SJSA1 (cell line): ENCODE results near the gene C2CD2. TPM values are rescaled to one million over a fixed set of nuclear protein-coding genes. Genes with fewer than 3 reads are reported as not detected.

ENCODE experiments used
- DNase-seq, 2 experiments: peaks; one replicate each; pipeline ENCODE4 v3.0.0-alpha.2; 2015 to 2020; ENCODE audit warnings: low spot score in 2 of 2, low read depth in 1 of 2
- H3K27ac ChIP-seq: fragments of 250-450 bp; sonication (Bioruptor Pico); 2 replicates; pipeline ENCODE4 v1.5.1; 2020; ENCODE audit warnings: mild to moderate bottlenecking, moderate library complexity
- H3K27me3 ChIP-seq: fragments of 250-450 bp; sonication (Bioruptor Pico); replicated peaks from 2 replicates; pipeline ENCODE4 v1.5.1; 2020; ENCODE audit warnings: mild to moderate bottlenecking, moderate library complexity
- H3K36me3 ChIP-seq: fragments of 250-450 bp; sonication (Bioruptor Pico); 2 replicates; pipeline ENCODE4 v1.5.1; 2020; ENCODE audit warnings: mild to moderate bottlenecking
- H3K4me1 ChIP-seq: fragments of 250-450 bp; sonication (Bioruptor Pico); replicated peaks from 2 replicates; pipeline ENCODE4 v1.6.1; 2021; ENCODE audit warnings: mild to moderate bottlenecking
- H3K4me3 ChIP-seq: fragments of 250-450 bp; sonication (Bioruptor Pico); 2 replicates; pipeline ENCODE4 v1.5.1; 2020; ENCODE audit warnings: mild to moderate bottlenecking
- H3K9me3 ChIP-seq: fragments of 250-450 bp; sonication (Bioruptor Pico); replicated peaks from 2 replicates; pipeline ENCODE4 v1.5.1; 2020; ENCODE audit warnings: mild to moderate bottlenecking
- total RNA-seq: library from RNA; depleted of rRNA; stranded (reverse); fragments of >200 nt; shearing (Covaris generic); gene quantifications from 2 replicates; pipeline ENCODE4 v1.2.3, GENCODE V29; 2014

The C2CD2 gene
- total RNA-seq, 1 experiment from 2014 or later: 17.1 TPM

DNA sequence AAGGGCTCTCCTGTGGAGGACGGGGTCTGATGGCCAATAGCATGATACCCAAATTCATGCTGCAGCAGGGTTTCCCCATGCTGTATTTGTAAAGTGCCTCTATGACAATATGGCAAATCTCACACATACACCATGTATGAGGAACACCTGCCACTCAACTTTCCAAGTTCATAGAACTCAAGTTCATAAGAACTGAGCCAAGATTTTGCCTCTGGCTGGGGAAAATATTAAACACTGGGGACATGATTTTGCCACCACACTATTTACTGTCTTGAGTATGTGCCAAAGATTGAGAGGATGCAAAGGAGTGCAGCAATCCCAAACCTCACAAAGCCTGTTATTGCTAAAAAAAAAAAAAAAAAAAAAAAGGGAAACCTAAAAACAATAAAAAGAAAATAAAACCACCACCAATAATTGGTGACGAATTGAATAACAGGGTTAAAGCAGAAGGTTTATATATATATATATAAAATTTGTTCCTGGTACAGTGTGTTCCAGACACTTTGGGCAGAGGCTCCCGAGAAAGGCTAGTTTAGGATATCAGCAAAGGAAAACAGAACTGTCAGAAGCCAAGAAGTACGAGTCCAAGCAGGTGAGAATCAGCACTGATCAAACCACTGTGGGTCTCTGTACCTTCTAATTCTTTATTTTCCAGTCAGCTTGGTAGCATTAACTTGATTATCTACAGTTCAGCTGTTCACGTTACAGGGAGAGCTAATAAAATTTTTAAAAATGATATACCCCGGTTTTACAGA lies 32.0 kb upstream of the C2CD2 start:
- Histone ChIP-seq H3K4me1 (no peaks in the 10 kb centered on the region), H3K9me3 (no peaks in the 10 kb centered on the region), H3K27me3 (no peaks in the 10 kb centered on the region), H3K36me3 (peaks cover 14% of the 10 kb centered on the region), H3K27ac (no peak overlapping the region), H3K4me3 (no peak overlapping the region)
- no peak for DNase-seq

DNA sequence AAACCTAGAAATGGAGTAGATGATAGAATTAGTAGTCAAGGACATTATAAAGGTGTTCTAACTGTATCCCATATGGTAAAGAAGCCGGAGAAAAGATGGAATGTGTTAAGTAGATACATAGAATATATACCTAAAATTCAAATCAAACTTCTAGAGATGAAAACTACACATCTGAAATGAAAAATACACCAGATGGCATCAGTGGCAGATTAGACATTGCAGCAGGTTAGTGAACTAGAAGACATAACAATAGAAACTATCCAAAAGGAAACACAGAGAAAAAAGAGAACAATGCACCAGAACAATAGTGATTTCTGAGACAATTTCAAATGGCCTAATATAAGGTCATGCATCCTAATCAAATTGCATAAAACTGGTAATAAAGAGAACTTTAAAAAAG lies 29.4 kb upstream of the C2CD2 start:
- no peak overlapping the region for H3K4me3 ChIP-seq
- DNase-seq: no peak
- no peaks in the 10 kb centered on the region for H3K27me3 ChIP-seq
- H3K27ac ChIP-seq: no peak overlapping the region
- no peaks in the 10 kb centered on the region for H3K4me1 ChIP-seq
- H3K9me3 ChIP-seq: 0 out of 2 replicates have a peak, but pooled peaks cover 2% of the 10 kb centered on the region
- H3K36me3 ChIP-seq: no peaks in the 10 kb centered on the region

DNA sequence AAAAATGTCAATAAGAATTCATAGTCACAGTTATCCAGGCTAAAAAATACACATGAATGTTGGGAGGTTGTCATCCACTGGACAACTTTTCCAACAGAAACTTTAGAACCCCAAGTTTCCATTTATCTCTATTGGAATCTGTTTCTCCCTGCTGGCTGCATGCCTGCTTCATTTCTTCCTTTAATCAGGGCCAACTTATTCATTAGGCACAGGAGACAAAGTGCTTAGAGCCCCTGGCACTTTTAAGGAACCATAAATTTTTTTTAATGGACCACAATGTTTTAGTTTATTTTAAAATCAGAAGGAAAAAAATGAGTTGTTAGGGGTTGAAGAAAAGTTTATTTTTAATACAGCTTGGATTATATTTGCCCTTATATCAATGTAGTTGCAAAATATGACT lies 26.7 kb upstream of the C2CD2 start:
- H3K27ac ChIP-seq: no peak overlapping the region
- no peaks in the 10 kb centered on the region for H3K36me3 ChIP-seq
- H3K4me3 ChIP-seq: no peak overlapping the region
- DNase-seq: no peak
- H3K4me1 ChIP-seq: no peaks in the 10 kb centered on the region
- H3K9me3 ChIP-seq: 0 out of 2 replicates have a peak, but pooled peaks cover 2% of the 10 kb centered on the region
- H3K27me3 ChIP-seq: no peaks in the 10 kb centered on the region

DNA sequence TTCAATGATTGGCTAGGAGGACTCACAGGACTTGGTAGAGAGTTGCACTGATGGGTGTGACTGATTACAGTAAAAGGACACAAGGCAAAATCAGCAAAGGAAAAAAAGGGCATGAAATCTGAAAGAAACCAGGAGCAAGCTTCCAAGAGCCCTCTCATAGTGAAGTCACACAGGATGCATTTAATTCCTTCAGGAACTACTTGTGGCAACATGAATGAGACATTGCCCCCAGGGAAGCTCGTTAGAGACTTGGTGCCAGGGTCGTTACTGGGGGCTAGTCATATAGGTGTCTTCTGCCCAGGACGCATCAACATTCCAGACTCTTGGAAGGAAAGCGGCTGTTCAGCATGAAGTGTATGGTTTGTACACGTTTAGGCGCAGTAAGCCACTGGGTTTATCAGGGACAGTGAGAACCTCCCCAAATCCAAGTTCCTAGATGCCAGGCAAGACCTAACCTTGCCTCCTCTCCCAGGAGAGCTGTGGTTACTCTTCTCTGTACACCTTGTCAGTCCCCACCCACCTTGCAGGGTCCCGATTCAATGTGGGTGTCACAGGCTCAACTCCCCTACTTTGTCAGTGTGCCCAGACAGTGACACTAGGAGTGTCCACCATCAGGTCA lies 26.0 kb upstream of the C2CD2 start:
- no peak overlapping the region for H3K27ac ChIP-seq
- H3K9me3 ChIP-seq: 0 out of 2 replicates have a peak, but pooled peaks cover 2% of the 10 kb centered on the region
- no peaks in the 10 kb centered on the region for H3K4me1 ChIP-seq
- H3K36me3 ChIP-seq: no peaks in the 10 kb centered on the region
- DNase-seq: no peak
- H3K4me3 ChIP-seq: no peak overlapping the region
- H3K27me3 ChIP-seq: no peaks in the 10 kb centered on the region

DNA sequence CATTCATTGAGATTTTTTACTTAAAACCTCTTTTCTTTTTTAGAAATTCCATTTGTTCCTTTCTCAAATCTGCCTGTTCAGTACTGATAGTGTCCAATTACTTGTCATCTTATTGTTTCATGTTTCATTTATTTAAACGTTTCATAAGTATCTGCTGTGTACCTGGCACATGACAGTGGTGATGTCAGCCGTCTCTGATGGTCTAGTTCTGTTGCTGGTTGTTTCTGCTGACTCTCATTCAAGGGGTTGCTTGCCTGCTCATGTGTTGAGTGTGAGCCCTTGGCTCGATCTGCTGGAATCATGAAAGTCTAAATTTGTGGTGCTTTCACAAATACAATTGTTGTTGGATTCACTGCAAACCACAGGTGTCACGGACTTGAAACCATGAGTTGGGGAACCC lies 25.5 kb upstream of the C2CD2 start:
- Histone ChIP-seq H3K9me3 (0 out of 2 replicates have a peak, but pooled peaks cover 2% of the 10 kb centered on the region), H3K4me3 (no peak overlapping the region), H3K27me3 (no peaks in the 10 kb centered on the region), H3K27ac (no peak overlapping the region), H3K4me1 (no peaks in the 10 kb centered on the region), H3K36me3 (no peaks in the 10 kb centered on the region)
- no peak for DNase-seq

DNA sequence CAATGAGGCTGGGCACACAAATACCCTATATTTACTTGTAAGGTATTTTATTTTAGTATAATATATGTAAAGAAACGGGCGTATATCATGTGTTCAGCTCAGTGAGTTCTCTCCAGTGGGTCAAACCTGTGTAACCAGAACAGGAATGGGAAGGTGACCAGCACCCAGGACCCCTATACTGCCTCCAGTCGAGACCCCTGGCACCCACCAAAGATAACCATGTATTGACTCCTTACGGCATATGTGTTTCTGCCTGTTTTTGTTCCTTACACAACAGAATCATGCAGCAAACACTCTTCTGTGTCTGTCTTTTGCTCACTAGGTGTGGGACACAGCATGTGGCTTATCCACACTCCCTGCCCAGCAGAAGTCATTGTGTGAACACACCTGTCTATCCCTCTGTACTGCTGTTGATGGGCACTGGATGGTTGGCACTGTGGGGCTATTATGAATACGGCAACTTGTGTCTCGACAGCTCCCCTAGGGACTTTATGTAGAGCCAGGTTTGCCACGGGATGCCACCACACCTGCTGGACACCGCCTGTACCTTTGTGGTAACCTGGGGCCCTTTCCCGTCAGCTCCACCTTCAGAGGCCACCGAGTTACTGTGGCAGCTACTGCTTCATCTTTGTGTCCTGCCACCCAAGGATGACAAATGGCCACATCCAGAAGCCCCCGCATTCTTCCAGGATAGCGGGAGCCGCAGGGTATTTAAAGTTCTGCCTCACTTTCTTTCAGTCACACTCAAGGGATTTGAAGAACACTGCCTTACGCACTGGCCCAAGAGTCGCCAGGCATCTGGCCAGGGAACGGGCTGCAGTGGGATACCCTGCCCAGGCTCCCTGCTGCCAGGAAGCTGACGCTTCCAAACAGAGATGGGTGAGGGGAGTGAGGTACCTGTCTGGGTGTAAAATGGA lies 23.5 kb upstream of the C2CD2 start:
- Histone ChIP-seq H3K9me3 (0 out of 2 replicates have a peak, but pooled peaks cover 2% of the 10 kb centered on the region), H3K27ac (no peak overlapping the region), H3K27me3 (no peaks in the 10 kb centered on the region), H3K36me3 (no peaks in the 10 kb centered on the region), H3K4me3 (no peak overlapping the region), H3K4me1 (no peaks in the 10 kb centered on the region)
- DNase-seq: no peak

DNA sequence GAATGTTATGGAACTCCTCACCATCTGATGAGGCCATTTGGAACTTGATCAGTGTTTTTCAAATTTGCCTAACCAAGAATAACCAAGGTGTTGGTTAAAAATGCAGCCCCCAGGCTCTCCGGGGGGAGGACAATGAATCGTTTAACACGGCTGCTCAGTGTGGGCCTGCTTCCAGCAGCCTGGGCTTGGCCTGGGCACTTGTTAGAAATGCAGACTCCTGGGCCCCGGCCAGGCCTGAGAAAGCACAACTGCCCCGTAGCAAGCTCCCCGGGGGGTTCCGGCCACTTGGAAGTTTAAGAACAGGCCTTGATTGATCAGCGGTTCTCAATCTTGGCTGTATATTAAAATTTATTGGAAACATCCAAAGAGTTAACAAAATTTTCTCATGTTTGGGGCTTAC lies 22.8 kb upstream of the C2CD2 start:
- no peaks in the 10 kb centered on the region for H3K36me3 ChIP-seq
- DNase-seq: no peak
- H3K27ac ChIP-seq: no peak overlapping the region
- H3K4me3 ChIP-seq: no peak overlapping the region
- H3K4me1 ChIP-seq: no peaks in the 10 kb centered on the region
- 0 out of 2 replicates have a peak, but pooled peaks cover 2% of the 10 kb centered on the region for H3K9me3 ChIP-seq
- H3K27me3 ChIP-seq: no peaks in the 10 kb centered on the region

DNA sequence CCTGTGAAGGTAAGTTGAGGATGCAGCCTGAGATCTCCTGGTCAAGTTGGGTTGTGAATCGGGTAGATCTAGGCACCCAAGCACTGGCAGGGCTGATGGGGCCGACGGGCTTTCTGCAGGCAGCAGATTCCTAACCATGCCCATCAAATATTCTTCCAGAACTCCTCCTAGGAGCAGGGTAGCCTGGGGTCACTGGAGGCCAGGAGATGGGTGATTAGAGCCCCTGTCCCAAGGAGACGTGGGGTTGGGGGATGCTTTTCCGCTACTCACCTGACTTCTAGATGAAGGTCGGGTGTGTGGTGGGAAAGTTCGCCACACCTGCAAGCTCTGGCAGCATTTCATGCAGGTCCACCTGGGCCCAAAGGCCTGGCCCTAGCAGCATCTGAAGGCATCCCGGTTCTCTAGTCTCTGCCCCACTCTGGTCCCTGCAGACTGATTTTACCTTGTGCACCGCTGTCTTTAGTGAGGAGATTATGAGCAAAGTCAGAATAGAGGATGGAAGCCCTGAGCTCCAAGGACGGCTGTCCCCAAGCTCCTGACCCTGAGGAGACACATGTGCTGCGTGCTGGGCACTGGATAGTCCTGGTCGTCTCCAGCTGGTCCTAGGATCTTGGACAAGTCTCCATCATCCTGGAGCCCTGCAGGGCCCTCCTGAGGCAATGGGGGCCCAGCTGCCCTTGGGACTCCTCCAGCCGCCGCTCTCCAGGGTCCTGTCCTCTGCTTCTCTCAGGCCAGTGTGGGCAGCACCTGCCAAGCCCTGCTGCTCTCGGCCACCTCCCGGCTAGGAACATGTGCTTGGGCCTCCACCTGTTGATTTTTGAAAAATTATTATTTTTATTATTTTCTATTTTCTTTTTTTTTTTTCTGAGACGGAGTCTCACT lies 21.8 kb upstream of the C2CD2 start:
- Histone ChIP-seq H3K27me3 (no peaks in the 10 kb centered on the region), H3K4me3 (no peak overlapping the region), H3K36me3 (no peaks in the 10 kb centered on the region), H3K9me3 (0 out of 2 replicates have a peak, but pooled peaks cover 2% of the 10 kb centered on the region), H3K27ac (no peak overlapping the region), H3K4me1 (no peaks in the 10 kb centered on the region)
- DNase-seq: no peak

DNA sequence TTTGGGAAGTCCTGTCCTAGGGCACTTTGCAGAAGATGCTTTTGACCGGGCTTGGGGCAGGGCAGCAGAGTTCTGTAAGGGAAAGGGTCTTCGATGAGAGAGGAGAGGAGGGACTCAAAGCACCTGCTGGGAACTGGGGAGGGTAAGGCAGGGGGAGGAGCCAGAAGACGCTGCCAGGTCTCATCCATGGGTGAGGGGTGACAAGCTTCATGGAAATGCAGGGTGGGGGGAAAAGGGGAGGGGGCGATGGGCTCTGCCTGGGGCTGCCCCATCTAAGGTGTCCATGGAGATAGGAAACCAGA lies 20.9 kb upstream of the C2CD2 start:
- no peaks in the 10 kb centered on the region for H3K27me3 ChIP-seq
- no peak for DNase-seq
- H3K4me1 ChIP-seq: no peaks in the 10 kb centered on the region
- H3K27ac ChIP-seq: no peak overlapping the region
- 0 out of 2 replicates have a peak, but pooled peaks cover 2% of the 10 kb centered on the region for H3K9me3 ChIP-seq
- H3K4me3 ChIP-seq: no peak overlapping the region
- H3K36me3 ChIP-seq: no peaks in the 10 kb centered on the region

DNA sequence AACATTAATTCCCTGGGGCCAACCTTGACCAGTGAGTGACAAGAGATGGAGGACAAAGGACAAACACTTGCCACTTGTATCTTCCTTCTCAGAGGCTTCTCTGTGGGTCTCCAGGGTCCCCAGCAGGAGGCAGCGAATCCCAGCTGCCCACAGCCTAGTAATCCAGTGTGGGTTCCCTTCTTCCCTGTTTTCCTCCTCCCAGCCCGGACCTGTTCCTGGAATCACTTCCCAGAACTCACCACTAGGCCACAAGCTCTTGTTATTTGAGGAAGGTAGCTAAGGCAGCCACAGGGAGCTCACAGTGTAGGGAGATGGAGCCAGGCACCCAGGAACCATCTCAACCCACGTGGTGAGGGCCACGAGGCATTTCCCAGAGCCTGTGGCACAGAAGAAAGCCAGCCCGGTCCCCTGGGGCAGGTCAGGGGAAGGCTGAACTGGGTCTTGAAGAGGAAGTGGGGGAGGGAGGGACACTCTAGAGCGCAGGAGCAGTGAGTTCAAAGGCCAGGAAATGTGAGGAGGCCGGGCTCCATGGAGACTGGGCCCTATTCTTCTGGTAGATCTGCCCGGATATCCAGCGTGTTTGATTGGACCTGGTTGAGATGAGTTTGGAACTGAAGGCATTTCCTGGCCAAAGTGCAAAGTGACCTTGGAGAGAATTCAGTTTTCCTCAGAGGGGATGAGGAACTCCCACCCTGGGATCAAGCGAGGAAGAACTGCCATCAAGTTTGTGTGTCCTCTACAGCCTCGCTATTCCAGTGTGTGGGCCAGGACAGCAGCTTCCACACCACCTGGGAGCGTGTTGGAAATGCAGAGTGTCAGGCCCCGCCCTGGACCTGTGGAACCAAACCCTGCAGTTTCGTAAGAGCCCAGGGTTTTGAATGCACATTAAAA lies 20.3 kb upstream of the C2CD2 start:
- H3K4me3 ChIP-seq: no peak overlapping the region
- no peaks in the 10 kb centered on the region for H3K27me3 ChIP-seq
- no peaks in the 10 kb centered on the region for H3K36me3 ChIP-seq
- no peak overlapping the region for H3K27ac ChIP-seq
- no peaks in the 10 kb centered on the region for H3K4me1 ChIP-seq
- DNase-seq: no peak
- H3K9me3 ChIP-seq: 0 out of 2 replicates have a peak, but pooled peaks cover 2% of the 10 kb centered on the region

DNA sequence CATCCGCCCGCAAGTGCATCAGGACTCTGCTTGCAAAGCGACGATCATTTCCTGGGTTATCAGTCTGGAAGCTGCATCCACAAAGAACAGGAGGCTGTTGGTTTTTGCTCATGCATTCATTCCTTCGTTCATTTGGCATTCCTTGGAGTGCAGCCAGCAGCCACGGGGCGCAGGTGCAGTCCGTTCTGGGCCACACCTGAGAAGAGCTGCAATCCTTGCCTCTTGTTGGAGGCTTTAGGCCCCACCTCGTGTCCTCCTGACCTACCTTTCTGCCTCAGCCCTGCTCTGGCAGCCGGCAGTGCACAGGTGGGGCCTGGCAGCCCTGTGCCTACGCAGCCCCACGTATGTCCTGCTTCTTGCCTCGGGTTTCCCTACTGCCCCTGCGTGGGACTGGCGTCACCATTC lies 19.6 kb upstream of the C2CD2 start:
- Histone ChIP-seq H3K27me3 (no peaks in the 10 kb centered on the region), H3K4me3 (no peak overlapping the region), H3K9me3 (no peaks in the 10 kb centered on the region), H3K4me1 (no peaks in the 10 kb centered on the region), H3K27ac (no peak overlapping the region), H3K36me3 (no peaks in the 10 kb centered on the region)
- no peak for DNase-seq

DNA sequence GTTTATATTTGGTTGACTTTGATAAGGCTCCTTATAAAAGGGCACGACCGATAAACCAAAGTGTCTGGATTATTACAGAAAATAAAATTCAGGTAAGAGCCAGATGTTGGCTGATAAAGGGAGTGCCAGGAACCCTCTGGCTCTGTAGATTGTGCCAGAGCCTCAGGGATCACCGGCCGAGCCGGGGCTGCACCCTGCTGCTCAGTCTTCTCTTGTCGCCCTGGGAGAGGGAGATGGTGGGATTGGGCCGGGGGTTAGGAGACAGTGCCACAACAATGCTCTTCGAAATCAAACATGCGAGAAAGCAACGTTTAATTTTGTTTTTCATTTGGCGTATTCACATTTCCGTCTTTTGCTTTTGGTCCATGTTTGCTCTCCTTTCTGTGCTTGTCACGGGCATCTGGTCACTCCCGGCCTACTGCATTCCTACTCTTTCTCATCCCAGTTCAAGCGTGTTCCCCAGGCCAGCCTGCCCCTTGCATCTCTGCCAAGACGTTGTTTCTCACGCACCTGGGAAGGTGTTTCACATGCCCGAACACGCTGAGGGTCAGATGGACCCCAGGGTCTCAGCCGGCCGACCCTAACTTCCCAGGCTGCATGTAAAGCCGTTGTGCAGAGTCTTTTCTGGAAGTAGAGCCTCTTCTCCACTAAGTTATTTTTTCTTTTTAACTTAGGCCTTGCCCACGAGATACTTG lies 18.8 kb upstream of the C2CD2 start:
- H3K4me3 ChIP-seq: no peak overlapping the region

More for the DNA sequence above, 18.8 kb upstream of the C2CD2 start:
- DNase-seq: no peak
- H3K27ac ChIP-seq: no peak overlapping the region
- no peaks in the 10 kb centered on the region for H3K4me1 ChIP-seq
- H3K9me3 ChIP-seq: no peaks in the 10 kb centered on the region
- H3K27me3 ChIP-seq: no peaks in the 10 kb centered on the region
- H3K36me3 ChIP-seq: no peaks in the 10 kb centered on the region
